C4-2B (cell line): ENCODE results near the gene CADM1.

Experiments used
- CTCF ChIP-seq: fragments of 450-650 bp; conservative IDR thresholded peaks from 2 replicates; pipeline ENCODE4 v1.5.1; 2017; ENCODE audit warnings: mild to moderate bottlenecking
- ZFX ChIP-seq: fragments of 450-650 bp; IDR thresholded peaks from 2 replicates; pipeline ENCODE4 v1.6.1; 2017

- TF ChIP-seq CTCF (no peak), ZFX (no peak)
These were observed 314.0 kb downstream of the CADM1 start for GRCh38 chr11:115190196-115190595.
